ENCODE measurements around the gene CD7. TPM values are rescaled to one million over a fixed set of nuclear protein-coding genes. Genes with fewer than 3 reads are reported as not detected.
"Not testable (repeated sequence)": the region's sequence is repeated elsewhere in the genome, so short reads cannot be mapped to it uniquely, and the experiment has no call there.

The CD7 gene
- total RNA-seq, result not detected

GRCh38 chr17:82317394-82318168 lies at the start of gene CD7:
CD7 (minus strand) TSS chr17:82317608; CDS start chr17:82317495, 113 bp downstream.
- FAIRE-seq (no peak), DNase-seq (ENCODE audit: low spot score in 2 of 2) (no peak)

- DNase-seq (ENCODE audit: low spot score in 2 of 2), result no peak
- no peak for FAIRE-seq
Measured at GRCh38 chr17:82366749-82367148, 49.3 kb upstream of the CD7 start.

- DNase-seq (ENCODE audit: low spot score in 2 of 2) (no peak), FAIRE-seq (no peak)
Measured at GRCh38 chr17:82365606-82366295, 48.3 kb upstream of the CD7 start.

GRCh38 chr17:82361885-82362633 lies 44.7 kb upstream of the CD7 start:
- DNase-seq (ENCODE audit: low spot score in 2 of 2) (no peak), FAIRE-seq (no peak)

GRCh38 chr17:82359451-82360074 lies 42.2 kb upstream of the CD7 start:
- not testable (repeated sequence) for FAIRE-seq; DNase-seq (ENCODE audit: low spot score in 2 of 2)

- DNase-seq (ENCODE audit: low spot score in 2 of 2) (no peak), FAIRE-seq (no peak)
Measured at GRCh38 chr17:82358465-82359350, 41.3 kb upstream of the CD7 start, which contains the start of gene TEX19. TEX19 (plus strand) TSS chr17:82359247; CDS start chr17:82362151, 2,904 bp downstream.

GRCh38 chr17:82357394-82357793 lies 40.0 kb upstream of the CD7 start:
- no peak for DNase-seq (ENCODE audit: low spot score in 2 of 2)
- FAIRE-seq, result no peak

GRCh38 chr17:82356845-82357355 lies 39.5 kb upstream of the CD7 start:
- no peak for FAIRE-seq
- no peak for DNase-seq (ENCODE audit: low spot score in 2 of 2)

- no peak for DNase-seq (ENCODE audit: low spot score in 2 of 2)
- FAIRE-seq, result no peak
Measured at GRCh38 chr17:82355770-82356427, 38.5 kb upstream of the CD7 start.

- no peak for FAIRE-seq
- no peak for DNase-seq (ENCODE audit: low spot score in 2 of 2)
Measured at GRCh38 chr17:82354804-82355308, 37.4 kb upstream of the CD7 start.

- no peak for FAIRE-seq
- DNase-seq (ENCODE audit: low spot score in 2 of 2), result no peak
Measured at GRCh38 chr17:82353484-82353883, 36.1 kb upstream of the CD7 start.

- no peak for FAIRE-seq
- DNase-seq (ENCODE audit: low spot score in 2 of 2), result peak; percentile 80 to 87
Measured at GRCh38 chr17:82351713-82352488, 34.5 kb upstream of the CD7 start.

GRCh38 chr17:82351254-82351712 lies 33.9 kb upstream of the CD7 start:
- no peak for FAIRE-seq
- no peak for DNase-seq (ENCODE audit: low spot score in 2 of 2)

- FAIRE-seq (no peak), DNase-seq (ENCODE audit: low spot score in 2 of 2) (no peak)
Measured at GRCh38 chr17:82350182-82351030, 33.0 kb upstream of the CD7 start.

- DNase-seq (ENCODE audit: low spot score in 2 of 2) (no peak), FAIRE-seq (no peak)
Measured at GRCh38 chr17:82349287-82349701, 31.9 kb upstream of the CD7 start.

- FAIRE-seq (no peak), DNase-seq (ENCODE audit: low spot score in 2 of 2) (no peak)
Measured at GRCh38 chr17:82348866-82349265, 31.5 kb upstream of the CD7 start.

GRCh38 chr17:82348434-82348833 lies 31.0 kb upstream of the CD7 start:
- no peak for DNase-seq (ENCODE audit: low spot score in 2 of 2)
- no peak for FAIRE-seq
